Endothelial cell of umbilical vein (primary cell): ENCODE measurements around the gene EFS. TPM values are rescaled to one million over a fixed set of nuclear protein-coding genes. Genes with fewer than 3 reads are reported as not detected.

Source experiments
- BruUV-seq: library from RNA; stranded (reverse); fragments of 400-500 nt; replicated peaks from 2 replicates; lab custom pipeline; 2021; lab: Mats Ljungman, UMichigan
- CTCF ChIA-PET: fragments of 300-600, 350-600 bp; sonication (Branson Sonifier 250); formaldehyde crosslinking; loops from one replicate; lab custom pipeline; 2021; ENCODE audit warnings: antibody characterized with exemption, inconsistent platforms; lab: Charles Lee
- POLR2A ChIA-PET: fragments of 300-600, 350-600 bp; sonication (Branson Sonifier 250); formaldehyde crosslinking; loops from one replicate; lab custom pipeline; 2021; ENCODE audit warnings: antibody characterized with exemption, inconsistent platforms; lab: Charles Lee
- DNase-seq: peaks from one replicate; pipeline ENCODE4 v3.0.0-alpha.2; 2011; ENCODE audit warnings: low read depth, low spot score
- FAIRE-seq: peaks from 2 replicates; lab custom pipeline; 2011; peaks lifted over from hg19 to GRCh38; lab: Jason Lieb, UNC
- H2AFZ ChIP-seq: 2 replicates; pipeline ENCODE4 v1.6.0; 2012; ENCODE audit warnings: low read depth, low read length, control low read depth, inconsistent platforms
- H3K27ac ChIP-seq: 2 replicates; pipeline ENCODE4 v1.5.1; 2011; ENCODE audit warnings: low read depth, mild to moderate bottlenecking, control low read depth, low read length, moderate library complexity; ENCODE audit not compliant: insufficient read depth
- H3K27me3 ChIP-seq, 2 experiments: 2 replicates each; pipeline versions ENCODE4 v1.6.0 to v1.6.1; 2011; ENCODE audit warnings: low read length in 2 of 2, mixed read lengths in 1 of 2; ENCODE audit not compliant: control insufficient read depth in 2 of 2, insufficient read depth in 2 of 2
- H3K36me3 ChIP-seq, 2 experiments: 2 replicates in 1 of 2; 3 replicates in 1 of 2; pipeline ENCODE4 v1.5.1; 2011; ENCODE audit warnings: low read length in 2 of 2, mild to moderate bottlenecking in 1 of 2, moderate library complexity in 1 of 2; ENCODE audit not compliant: control insufficient read depth in 2 of 2, insufficient read depth in 2 of 2; ENCODE audit errors: extremely low read depth in 1 of 2
- H3K4me1 ChIP-seq: 3 replicates; pipeline ENCODE4 v1.5.1; 2011; ENCODE audit warnings: mild to moderate bottlenecking, low read length; ENCODE audit not compliant: control insufficient read depth, insufficient read depth; ENCODE audit errors: extremely low read depth
- H3K4me2 ChIP-seq: 2 replicates; pipeline ENCODE4 v1.6.1; 2011; ENCODE audit warnings: low read length, control low read depth, mixed read lengths; ENCODE audit not compliant: insufficient read depth
- H3K4me3 ChIP-seq, 3 experiments: fragments of 200-600 bp in 1 of 3; sonication (generic), shearing (Covaris generic) in 1 of 3; replicated peaks in 1 of 3; 2 replicates each; pipeline ENCODE4 v1.5.1; 2011 to 2016; ENCODE audit warnings: control low read depth in 3 of 3, low read length in 3 of 3, mild to moderate bottlenecking in 2 of 3, inconsistent platforms in 1 of 3, low read depth in 1 of 3, moderate library complexity in 1 of 3; ENCODE audit not compliant: insufficient read depth in 1 of 3
- H3K79me2 ChIP-seq: 2 replicates; pipeline ENCODE4 v1.6.0; 2012; ENCODE audit warnings: low read length, inconsistent platforms; ENCODE audit not compliant: control insufficient read depth, insufficient read depth
- H3K9ac ChIP-seq: replicated peaks from 2 replicates; pipeline ENCODE3; 2011; ENCODE audit warnings: low read length, control low read depth; ENCODE audit not compliant: insufficient read depth; ENCODE audit errors: extremely low read depth
- H3K9me1 ChIP-seq: replicated peaks from 3 replicates; pipeline ENCODE4 v1.6.0; 2011; ENCODE audit warnings: mild to moderate bottlenecking, low read length; ENCODE audit not compliant: control insufficient read depth, insufficient read depth; ENCODE audit errors: extremely low read depth
- H3K9me3 ChIP-seq: replicated peaks from 2 replicates; pipeline ENCODE4 v1.5.1; 2012; ENCODE audit warnings: low read length, inconsistent platforms; ENCODE audit not compliant: control insufficient read depth, insufficient read depth
- H4K20me1 ChIP-seq: replicated peaks from 2 replicates; pipeline ENCODE3; 2011; ENCODE audit warnings: mild to moderate bottlenecking, low read length; ENCODE audit not compliant: control insufficient read depth, insufficient read depth; ENCODE audit errors: extremely low read depth
- CTCF ChIP-seq, 2 donors: IDR thresholded peaks; 1 replicate in 1 of 2; 2 replicates in 1 of 2; pipeline ENCODE4 v1.5.1; 2011; ENCODE audit warnings: low read length in 2 of 2, mild to moderate bottlenecking in 2 of 2, moderate library complexity in 2 of 2, control low read depth in 1 of 2, inconsistent platforms in 1 of 2, low read depth in 1 of 2; ENCODE audit not compliant: insufficient read depth in 1 of 2; ENCODE audit errors: extremely low read depth in 1 of 2
- EZH2 ChIP-seq: IDR thresholded peaks from 2 replicates; pipeline ENCODE4 v1.6.1; 2012; ENCODE audit warnings: borderline replicate concordance, low read depth, mild to moderate bottlenecking, moderate library complexity, low read length, inconsistent platforms; ENCODE audit not compliant: severe bottlenecking
- FOS ChIP-seq: IDR thresholded peaks from 2 replicates; pipeline ENCODE4 v1.6.1; 2011; ENCODE audit warnings: mild to moderate bottlenecking, low read length, moderate library complexity, borderline replicate concordance; ENCODE audit not compliant: insufficient read depth
- GATA2 ChIP-seq: IDR thresholded peaks from 2 replicates; pipeline ENCODE4 v1.7.0; 2011; ENCODE audit warnings: low read depth, mild to moderate bottlenecking, moderate library complexity, mixed read lengths, low read length; ENCODE audit not compliant: insufficient read length, insufficient read depth
- JUN ChIP-seq: IDR thresholded peaks from 2 replicates; pipeline ENCODE4 v1.6.1; 2011; ENCODE audit warnings: borderline replicate concordance, low read depth; ENCODE audit not compliant: insufficient read length, insufficient read depth
- MYC ChIP-seq: IDR thresholded peaks from one replicate; pipeline ENCODE4 v1.6.1; 2011; ENCODE audit warnings: mild to moderate bottlenecking, low read depth, low read length
- POLR2A ChIP-seq: IDR thresholded peaks from 2 replicates; pipeline ENCODE4 v1.6.1; 2012; ENCODE audit warnings: low read depth, mild to moderate bottlenecking, control low read depth, low read length
- POLR2AphosphoS5 ChIP-seq: IDR thresholded peaks from 2 replicates; pipeline ENCODE4 v1.6.1; 2012; ENCODE audit warnings: low read depth, mild to moderate bottlenecking, control low read depth, low read length, moderate library complexity; ENCODE audit not compliant: insufficient read depth
- dilution Hi-C: fragments of 300-500 bp; cut with MboI; formaldehyde crosslinking; loops from one replicate; pipeline ENCODE4 v1.15.0; 2019; ENCODE audit warnings: low sequenced_read_pairs; ENCODE audit not compliant: extremely low pct_ligation_motif_present
- intact Hi-C: fragments of 100-400 bp; cut with micrococcal nuclease; formaldehyde crosslinking; loops from one replicate; pipeline ENCODE4 v1.10.0; 2022
- polyA plus RNA-seq, 4 experiments: library from polyadenylated mRNA; depleted of rRNA in 3 of 4; stranded (reverse) in 3 of 4; unstranded in 1 of 4; fragments of >200 nt; gene quantifications; 2 replicates each; pipeline versions ENCODE4 v1.2.1 to v1.2.3, GENCODE V29; 2011 to 2012; ENCODE audit warnings: missing spikeins in 1 of 4
- total RNA-seq: library from RNA; stranded (reverse); gene quantifications from 2 replicates; pipeline ENCODE4 v1.2.3, GENCODE V29; 2021
- TF ChIP-seq, protein P1 (sequence below): IDR thresholded peaks from 2 replicates; pipeline ENCODE4 v1.6.1; 2011; ENCODE audit not compliant: insufficient read depth, insufficient read length

The EFS gene
- total and polyA plus RNA-seq, 2 donors (not counting 3 experiments of a cell fraction or from before 2014, with no cell fraction given): 0.03 to 0.13 TPM

GRCh38 chr14:23377573-23378563 is 12.9 kb upstream of the EFS start:
- intact Hi-C loops: no loop called here

More at GRCh38 chr14:23377573-23378563, 12.9 kb upstream of the EFS start:
- dilution Hi-C loops: no loop called here
- Histone ChIP-seq H2AFZ (no peak overlapping the region), H3K9ac (no peak overlapping the region), H3K27me3 (no peaks in the 10 kb centered on the region), H3K79me2 (no peaks in the 10 kb centered on the region), H3K4me1 (no peaks in the 10 kb centered on the region), H3K4me2 (no peak overlapping the region), H3K9me1 (no peaks in the 10 kb centered on the region), H3K9me3 (no peaks in the 10 kb centered on the region), H3K36me3 (no peaks in the 10 kb centered on the region), H3K27ac (no peak overlapping the region), H3K4me3 (no peak overlapping the region), H4K20me1 (no peaks in the 10 kb centered on the region)
- CTCF ChIA-PET: interaction anchor here (1.0 to 3.7 kb wide), 3 partner anchors 32 to 113 kb away, joined by 3 to 55 read pairs (median 4); no protein-coding TSS in a partner anchor
- DNase-seq (no peak), FAIRE-seq (no peak)
- no peak for TF ChIP-seq GATA2
- no peak for TF ChIP-seq JUN
- no peak for TF ChIP-seq MYC
- no peak for TF ChIP-seq POLR2A
- TF ChIP-seq FOS: no peak
- TF ChIP-seq CTCF (IDR thresholded peaks at IDR 0.05; ENCODE audit: extremely low read depth in 1 of 2, insufficient read depth in 1 of 2, low read depth in 1 of 2, low read length in 2 of 2): no peak
- no peak for TF ChIP-seq POLR2AphosphoS5
- no peak for TF ChIP-seq EZH2
- TF ChIP-seq, protein P1, sequence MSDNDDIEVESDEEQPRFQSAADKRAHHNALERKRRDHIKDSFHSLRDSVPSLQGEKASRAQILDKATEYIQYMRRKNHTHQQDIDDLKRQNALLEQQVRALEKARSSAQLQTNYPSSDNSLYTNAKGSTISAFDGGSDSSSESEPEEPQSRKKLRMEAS: no peak
- POLR2A ChIA-PET: no interaction called here
- BruUV-seq: no TSS peak
